Measurements from ENCODE around the gene SLC38A10. TPM values are rescaled to one million over a fixed set of nuclear protein-coding genes. Genes with fewer than 3 reads are reported as not detected.

SLC38A10 gene
- total RNA-seq, 1 donor from 2014 or later = 102 TPM

GRCh38 chr17:81203136-81203535, 92.0 kb downstream of the SLC38A10 start:
- Mint-ChIP-seq H3K27me3 (ENCODE audit: low read depth) (no peaks in the 10 kb centered on the region), H3K4me3 (ENCODE audit: low read depth) (no peak overlapping the region), H3K9me3 (no peaks in the 10 kb centered on the region), H3K4me1 (ENCODE audit: low read depth) (no peaks in the 10 kb centered on the region), H3K27ac (no peak overlapping the region), H3K36me3 (ENCODE audit: low read depth) (no peaks in the 10 kb centered on the region)
- DNase-seq (ENCODE audit: low spot score) = no peak
- intact Hi-C loops (cut with micrococcal nuclease) = no loop called here

- H3K9me3 Mint-ChIP-seq = no peaks in the 10 kb centered on the region
- H3K4me1 Mint-ChIP-seq (ENCODE audit: low read depth) = no peaks in the 10 kb centered on the region
- H3K36me3 Mint-ChIP-seq (ENCODE audit: low read depth) = no peaks in the 10 kb centered on the region
- H3K4me3 Mint-ChIP-seq (ENCODE audit: low read depth) = no peak overlapping the region
- intact Hi-C loops (cut with micrococcal nuclease) = no loop called here
- H3K27ac Mint-ChIP-seq = no peak overlapping the region
- no peak for DNase-seq (ENCODE audit: low spot score)
- no peaks in the 10 kb centered on the region for H3K27me3 Mint-ChIP-seq (ENCODE audit: low read depth)
Measured at GRCh38 chr17:81202318-81202717, 92.8 kb downstream of the SLC38A10 start.

- no peaks in the 10 kb centered on the region for H3K9me3 Mint-ChIP-seq
- no peaks in the 10 kb centered on the region for H3K27me3 Mint-ChIP-seq (ENCODE audit: low read depth)
- H3K27ac Mint-ChIP-seq = no peak overlapping the region
- no peak for DNase-seq (ENCODE audit: low spot score)
- intact Hi-C loops (cut with micrococcal nuclease) = no loop called here
- no peaks in the 10 kb centered on the region for H3K4me1 Mint-ChIP-seq (ENCODE audit: low read depth)
- H3K4me3 Mint-ChIP-seq (ENCODE audit: low read depth) = no peak overlapping the region
- H3K36me3 Mint-ChIP-seq (ENCODE audit: low read depth) = no peaks in the 10 kb centered on the region
Measured at GRCh38 chr17:81200695-81201580, 94.2 kb downstream of the SLC38A10 start.

GRCh38 chr17:81200201-81200600, 94.9 kb downstream of the SLC38A10 start:
- Mint-ChIP-seq H3K27ac (no peak overlapping the region), H3K4me1 (ENCODE audit: low read depth) (no peaks in the 10 kb centered on the region), H3K9me3 (no peaks in the 10 kb centered on the region), H3K4me3 (ENCODE audit: low read depth) (no peak overlapping the region), H3K36me3 (ENCODE audit: low read depth) (no peaks in the 10 kb centered on the region), H3K27me3 (ENCODE audit: low read depth) (no peaks in the 10 kb centered on the region)
- intact Hi-C loops (cut with micrococcal nuclease) = no loop called here
- DNase-seq (ENCODE audit: low spot score) = no peak

GRCh38 chr17:81199482-81199830, 95.7 kb downstream of the SLC38A10 start:
- Mint-ChIP-seq H3K9me3 (no peaks in the 10 kb centered on the region), H3K27ac (no peak overlapping the region), H3K4me1 (ENCODE audit: low read depth) (no peaks in the 10 kb centered on the region), H3K36me3 (ENCODE audit: low read depth) (no peaks in the 10 kb centered on the region), H3K4me3 (ENCODE audit: low read depth) (no peak overlapping the region), H3K27me3 (ENCODE audit: low read depth) (no peaks in the 10 kb centered on the region)
- DNase-seq (ENCODE audit: low spot score) = no peak
- intact Hi-C loops (cut with micrococcal nuclease) = no loop called here

GRCh38 chr17:81198826-81199481, 96.2 kb downstream of the SLC38A10 start:
- Mint-ChIP-seq H3K9me3 (no peaks in the 10 kb centered on the region), H3K4me1 (ENCODE audit: low read depth) (no peaks in the 10 kb centered on the region), H3K27ac (no peak overlapping the region), H3K27me3 (ENCODE audit: low read depth) (no peaks in the 10 kb centered on the region), H3K36me3 (ENCODE audit: low read depth) (no peaks in the 10 kb centered on the region), H3K4me3 (ENCODE audit: low read depth) (no peak overlapping the region)
- intact Hi-C loops (cut with micrococcal nuclease) = no loop called here
- no peak for DNase-seq (ENCODE audit: low spot score)

GRCh38 chr17:81197831-81198490, 97.1 kb downstream of the SLC38A10 start:
- no peaks in the 10 kb centered on the region for H3K27me3 Mint-ChIP-seq (ENCODE audit: low read depth)
- H3K36me3 Mint-ChIP-seq (ENCODE audit: low read depth) = no peaks in the 10 kb centered on the region
- H3K27ac Mint-ChIP-seq = no peak overlapping the region
- no peaks in the 10 kb centered on the region for H3K4me1 Mint-ChIP-seq (ENCODE audit: low read depth)
- no peak overlapping the region for H3K4me3 Mint-ChIP-seq (ENCODE audit: low read depth)
- DNase-seq (ENCODE audit: low spot score) = no peak
- no peaks in the 10 kb centered on the region for H3K9me3 Mint-ChIP-seq
- intact Hi-C loops (cut with micrococcal nuclease) = no loop called here

GRCh38 chr17:81197409-81197795, 97.7 kb downstream of the SLC38A10 start:
- H3K4me3 Mint-ChIP-seq (ENCODE audit: low read depth) = no peak overlapping the region
- no peaks in the 10 kb centered on the region for H3K9me3 Mint-ChIP-seq
- DNase-seq (ENCODE audit: low spot score) = no peak
- H3K36me3 Mint-ChIP-seq (ENCODE audit: low read depth) = no peaks in the 10 kb centered on the region
- no peak overlapping the region for H3K27ac Mint-ChIP-seq
- H3K4me1 Mint-ChIP-seq (ENCODE audit: low read depth) = no peaks in the 10 kb centered on the region
- intact Hi-C loops (cut with micrococcal nuclease) = no loop called here
- no peaks in the 10 kb centered on the region for H3K27me3 Mint-ChIP-seq (ENCODE audit: low read depth)

- intact Hi-C loops (cut with micrococcal nuclease) = no loop called here
- Mint-ChIP-seq H3K27ac (no peak overlapping the region), H3K36me3 (ENCODE audit: low read depth) (no peaks in the 10 kb centered on the region), H3K4me3 (ENCODE audit: low read depth) (no peak overlapping the region), H3K9me3 (no peaks in the 10 kb centered on the region), H3K27me3 (ENCODE audit: low read depth) (no peaks in the 10 kb centered on the region), H3K4me1 (ENCODE audit: low read depth) (no peaks in the 10 kb centered on the region)
- DNase-seq (ENCODE audit: low spot score) = no peak
Measured at GRCh38 chr17:81196505-81197408, 98.3 kb downstream of the SLC38A10 start.

GRCh38 chr17:81195941-81196495, 99.1 kb downstream of the SLC38A10 start:
- Mint-ChIP-seq H3K27me3 (ENCODE audit: low read depth) (no peaks in the 10 kb centered on the region), H3K4me3 (ENCODE audit: low read depth) (no peak overlapping the region), H3K36me3 (ENCODE audit: low read depth) (no peaks in the 10 kb centered on the region), H3K27ac (no peak overlapping the region), H3K4me1 (ENCODE audit: low read depth) (no peaks in the 10 kb centered on the region), H3K9me3 (no peaks in the 10 kb centered on the region)
- intact Hi-C loops (cut with micrococcal nuclease) = no loop called here
- DNase-seq (ENCODE audit: low spot score) = no peak
